Occipital lobe (tissue), 2 donors: ENCODE measurements around the gene GNGT2. TPM values are rescaled to one million over a fixed set of nuclear protein-coding genes. Genes with fewer than 3 reads are reported as not detected.
"Not testable (repeated sequence)": the region's sequence is repeated elsewhere in the genome, so short reads cannot be mapped to it uniquely, and the experiment has no call there.

Experiments
- DNase-seq: peaks from one replicate; lab custom pipeline; 2025; lab: John Stamatoyannopoulos, UW
- total RNA-seq: library from RNA; depleted of rRNA; stranded (reverse); fragments of >200 nt; gene quantifications from one replicate; pipeline ENCODE4 v1.2.3, GENCODE V29; 2014

The GNGT2 gene
- total RNA-seq, 1 donor from 2014 or later: 0.31 TPM

DNA sequence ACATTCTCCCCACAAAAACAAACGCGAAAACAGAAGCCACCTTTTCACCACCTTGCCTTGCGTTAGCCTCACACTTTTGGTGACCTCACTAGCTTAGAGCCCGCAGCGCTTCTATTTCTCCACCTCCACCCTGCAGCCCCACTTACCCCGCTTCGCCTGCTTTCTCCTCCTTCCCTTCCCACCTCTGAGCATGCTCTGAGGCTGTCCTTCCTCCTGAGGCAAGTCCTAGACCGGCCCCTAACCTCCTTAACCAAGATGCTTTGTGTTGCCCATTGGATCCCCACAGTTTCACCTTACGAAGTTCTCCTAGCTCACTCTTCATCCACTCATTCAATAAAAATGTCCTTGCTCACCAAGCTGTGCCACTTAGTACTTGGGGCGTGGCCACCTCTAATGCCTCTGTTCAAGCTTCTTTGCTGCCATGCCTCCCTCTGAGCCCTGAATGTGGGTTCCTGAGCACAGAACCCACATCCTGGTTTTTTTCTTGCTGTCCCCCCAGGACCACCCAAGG is 1.3 kb downstream of the GNGT2 start:
- no peak for DNase-seq

DNA sequence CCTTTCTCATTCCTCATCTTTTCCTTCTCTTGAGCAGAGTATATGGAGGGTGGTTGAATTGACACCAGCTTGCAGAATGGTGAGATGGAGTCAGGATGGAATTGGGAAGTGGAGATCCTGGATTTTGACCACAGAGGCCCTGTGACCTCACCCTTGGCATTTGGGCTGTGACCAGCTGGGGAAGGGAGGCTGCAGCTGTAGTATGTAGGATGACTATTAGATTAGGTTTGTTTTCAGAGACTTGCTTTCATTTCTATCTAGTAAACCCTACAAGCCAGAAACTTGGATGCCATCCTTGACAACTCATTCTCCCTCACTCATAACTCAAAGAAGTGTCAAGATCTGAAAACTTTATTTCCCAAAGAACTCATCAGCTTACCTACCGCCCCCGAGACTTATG is 5.9 kb downstream of the GNGT2 start:
- DNase-seq: no peak

DNA sequence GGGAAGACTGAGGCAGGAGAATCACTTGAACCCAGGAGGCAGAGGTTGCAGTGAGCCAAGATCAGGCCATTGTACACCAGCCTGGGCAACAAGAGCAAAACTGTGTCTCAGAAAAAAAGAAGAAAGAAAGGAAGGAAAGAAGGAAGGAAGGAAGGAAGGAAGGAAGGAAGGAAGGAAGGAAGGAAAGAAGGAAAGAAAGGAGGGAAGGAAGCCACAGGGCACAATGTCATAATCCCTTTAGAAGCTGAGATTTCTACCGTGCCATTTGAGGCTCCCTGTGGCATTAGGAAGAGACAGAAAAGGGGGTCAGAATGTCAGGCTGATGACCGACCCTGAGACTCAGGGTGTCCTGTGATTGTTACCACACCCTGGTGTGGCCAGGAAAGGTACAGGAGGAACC is 6.6 kb downstream of the GNGT2 start:
- no peak for DNase-seq

DNA sequence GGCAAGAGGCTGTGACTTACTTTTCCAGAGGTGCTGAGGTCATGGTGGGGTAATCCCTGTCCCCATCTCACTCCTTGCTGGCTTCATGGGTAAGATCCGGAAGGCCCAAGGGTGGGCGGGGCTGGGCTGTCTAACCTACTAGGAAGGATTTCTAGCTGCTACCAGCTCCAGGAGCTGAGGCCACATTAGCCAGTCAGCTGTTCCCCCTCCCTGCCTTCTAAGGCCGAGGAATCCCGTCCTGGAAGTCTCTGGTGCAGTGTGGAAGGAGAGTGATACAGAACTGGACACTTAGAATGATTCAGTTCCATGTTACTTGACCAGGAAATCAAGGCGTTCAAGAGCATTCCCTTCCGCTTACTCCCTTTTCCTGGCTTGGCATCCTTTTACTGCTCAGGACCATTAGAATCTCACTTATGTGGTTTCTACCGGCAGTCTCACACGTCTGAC is 8.9 kb downstream of the GNGT2 start:
- DNase-seq: no peak

DNA sequence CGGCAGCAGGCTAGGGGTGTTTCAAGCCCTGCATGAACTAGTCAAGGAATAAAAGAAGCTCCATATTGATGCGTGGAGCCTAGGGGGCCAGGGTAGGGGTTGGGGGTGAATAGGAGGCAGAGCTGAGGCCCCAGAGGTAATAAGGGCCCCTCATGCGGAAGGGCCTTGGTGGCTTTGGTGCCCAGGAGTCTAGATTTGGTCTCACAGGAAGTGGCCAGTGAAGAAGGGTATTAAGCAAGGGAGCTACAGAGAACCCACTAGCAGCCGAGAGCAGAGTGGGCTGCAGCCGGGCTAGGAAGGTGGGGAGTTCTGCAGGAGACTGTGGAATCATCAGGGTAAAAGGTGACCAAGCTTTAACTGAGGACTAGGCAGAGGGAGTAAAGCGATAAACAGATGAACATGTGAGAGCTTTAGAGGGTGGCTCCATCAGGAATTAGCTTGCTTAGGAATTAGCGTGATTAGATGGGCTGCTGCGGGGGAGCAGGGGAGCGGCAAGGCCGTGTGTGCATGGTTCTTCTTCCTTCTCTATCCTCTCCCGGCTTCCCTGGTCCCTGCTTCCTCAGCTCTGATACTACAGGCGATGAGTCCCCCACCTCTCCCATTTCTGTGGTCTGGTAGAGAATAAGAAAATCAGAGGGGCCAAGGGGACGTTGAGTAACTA is 9.8 kb downstream of the GNGT2 start:
- DNase-seq: no peak

DNA sequence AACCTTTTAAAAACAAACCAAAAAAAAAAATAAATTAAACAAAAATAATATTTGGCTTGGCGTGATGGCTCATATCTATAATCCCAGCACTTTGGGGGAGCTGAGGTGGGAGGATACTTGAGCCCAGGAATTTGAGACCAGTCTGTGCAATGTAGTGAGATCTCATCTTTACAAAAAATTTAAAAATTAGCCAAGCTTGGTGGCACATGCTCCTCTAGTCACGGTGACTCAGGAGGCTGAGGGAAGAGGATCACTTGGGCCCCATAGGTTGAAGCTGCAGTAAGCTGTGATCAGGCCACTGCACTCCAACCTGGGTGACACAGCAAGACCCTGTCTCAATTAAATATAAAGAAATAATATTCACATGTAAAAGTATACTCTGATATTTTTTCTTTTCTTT is 12.2 kb downstream of the GNGT2 start:
- DNase-seq: no peak

DNA sequence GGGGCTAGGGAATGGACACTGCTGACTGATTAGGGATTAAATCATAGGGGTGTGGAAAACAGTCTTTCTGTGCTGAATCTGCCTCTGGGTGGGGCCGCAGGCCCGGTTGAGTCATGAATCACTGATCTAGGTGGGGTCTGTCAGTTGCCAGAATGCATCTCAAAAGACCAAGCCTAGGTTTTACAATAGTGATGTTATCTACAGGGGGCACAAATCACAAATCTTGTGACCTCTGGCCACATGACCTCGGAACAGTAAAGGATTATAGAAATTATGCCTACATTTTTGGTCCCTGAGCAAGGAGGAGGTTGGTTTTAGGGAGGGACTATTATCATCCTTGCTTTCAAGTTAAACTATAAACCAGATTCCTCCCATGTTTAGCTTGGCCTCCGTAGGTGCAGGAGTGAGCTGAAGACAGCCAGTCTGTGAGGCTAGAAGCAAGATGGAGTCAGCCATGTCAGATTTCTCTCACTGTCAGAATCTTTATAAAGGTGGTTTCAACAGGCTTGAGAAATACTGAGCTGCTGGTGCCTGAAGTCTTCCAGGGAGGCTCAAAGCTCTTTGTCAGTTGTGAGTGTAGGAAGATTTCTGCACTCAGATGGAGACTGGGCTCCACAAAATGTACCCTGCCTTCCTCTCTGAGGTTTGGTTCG is 12.9 kb downstream of the GNGT2 start:
- no peak for DNase-seq

DNA sequence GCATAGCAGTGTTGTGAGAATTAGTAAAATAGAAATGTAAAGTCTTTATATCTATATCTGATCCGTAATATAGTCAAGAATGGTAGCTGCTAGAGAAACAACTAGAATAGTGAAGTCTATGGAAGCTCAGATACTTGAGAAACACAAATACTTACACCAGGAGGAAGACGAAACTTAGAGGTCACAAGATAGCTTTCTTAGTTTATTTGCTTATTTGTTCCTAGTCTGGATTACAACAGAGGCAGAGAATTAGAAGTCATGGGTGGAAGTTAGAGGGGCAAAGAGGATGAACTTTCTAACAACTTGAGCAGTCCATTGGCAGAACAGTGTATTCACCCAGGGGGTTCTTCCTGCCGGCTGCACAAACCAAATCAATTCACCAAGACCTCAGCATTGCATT is 13.9 kb downstream of the GNGT2 start:
- DNase-seq: no peak

DNA sequence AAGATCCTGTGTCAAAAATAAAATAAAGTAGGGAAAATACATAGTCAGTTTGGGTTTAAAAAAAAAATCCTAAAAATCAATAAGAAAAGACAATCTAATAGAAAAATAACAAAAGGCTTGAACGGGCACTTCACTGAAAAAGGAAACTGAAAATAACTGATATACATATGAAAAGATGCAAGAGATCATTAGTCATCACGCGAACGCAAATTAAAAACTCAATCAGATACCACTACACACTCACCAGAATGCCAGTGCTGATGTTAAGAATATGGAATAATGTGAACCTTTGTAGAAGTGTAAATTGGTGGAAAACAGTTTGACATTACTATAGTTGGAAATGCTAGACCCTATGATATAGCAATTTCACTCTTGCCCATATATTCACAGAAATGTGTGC is 14.6 kb downstream of the GNGT2 start:
- no peak for DNase-seq

DNA sequence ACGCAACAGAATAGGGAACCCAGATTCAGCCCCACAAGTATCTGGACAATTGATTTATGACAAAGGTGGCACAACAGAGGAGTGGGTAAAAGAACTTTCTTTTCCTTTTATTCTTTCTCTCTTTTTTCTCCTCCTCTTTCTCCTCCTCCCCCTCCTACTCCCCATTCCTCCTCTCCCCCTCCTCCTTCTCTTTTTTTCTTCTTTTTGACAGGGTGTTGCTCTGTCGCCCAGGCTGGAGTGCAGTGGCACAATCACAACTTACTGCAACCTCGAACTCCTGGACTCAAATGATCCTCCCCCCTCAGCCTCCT is 16.1 kb downstream of the GNGT2 start:
- no peak for DNase-seq

DNA sequence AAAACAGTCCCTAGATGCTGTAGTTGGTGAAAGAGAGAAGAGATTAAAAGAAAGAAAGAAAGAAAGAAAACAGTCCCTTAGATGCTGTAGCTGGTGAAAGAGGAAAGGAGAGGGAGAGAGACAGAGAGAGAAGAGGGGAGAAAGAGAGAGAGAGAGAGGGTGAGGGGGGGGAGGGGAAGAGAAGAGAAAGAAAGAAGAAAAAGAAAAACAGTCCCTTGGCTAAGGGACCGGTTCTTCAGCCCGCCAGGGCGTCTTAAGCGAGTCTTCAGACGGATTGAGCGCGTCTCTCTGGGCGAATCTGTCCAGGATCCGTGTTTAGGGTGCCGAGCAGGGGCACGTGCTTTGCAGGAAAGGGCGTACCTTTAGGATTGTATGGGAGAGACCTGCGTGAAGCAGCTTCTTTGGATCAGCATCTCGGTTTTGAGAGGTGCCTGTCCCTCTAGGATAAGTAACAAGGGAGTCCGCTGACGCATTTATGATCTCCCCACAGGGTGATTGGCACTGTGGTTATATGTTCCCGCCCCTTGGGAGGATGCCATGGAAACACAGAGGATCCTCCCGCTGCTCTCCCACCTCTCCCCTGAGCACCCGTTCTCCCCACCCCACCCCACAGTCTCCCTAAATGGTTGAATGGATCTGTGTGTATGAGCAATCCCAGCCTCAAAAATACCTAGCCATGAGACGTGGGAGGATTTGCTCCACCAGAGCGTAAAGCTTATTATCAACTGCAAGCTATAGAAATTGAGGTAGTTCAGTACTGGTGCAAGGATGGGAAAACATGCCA is 16.7 kb downstream of the GNGT2 start:
- DNase-seq: peak; percentile 76

DNA sequence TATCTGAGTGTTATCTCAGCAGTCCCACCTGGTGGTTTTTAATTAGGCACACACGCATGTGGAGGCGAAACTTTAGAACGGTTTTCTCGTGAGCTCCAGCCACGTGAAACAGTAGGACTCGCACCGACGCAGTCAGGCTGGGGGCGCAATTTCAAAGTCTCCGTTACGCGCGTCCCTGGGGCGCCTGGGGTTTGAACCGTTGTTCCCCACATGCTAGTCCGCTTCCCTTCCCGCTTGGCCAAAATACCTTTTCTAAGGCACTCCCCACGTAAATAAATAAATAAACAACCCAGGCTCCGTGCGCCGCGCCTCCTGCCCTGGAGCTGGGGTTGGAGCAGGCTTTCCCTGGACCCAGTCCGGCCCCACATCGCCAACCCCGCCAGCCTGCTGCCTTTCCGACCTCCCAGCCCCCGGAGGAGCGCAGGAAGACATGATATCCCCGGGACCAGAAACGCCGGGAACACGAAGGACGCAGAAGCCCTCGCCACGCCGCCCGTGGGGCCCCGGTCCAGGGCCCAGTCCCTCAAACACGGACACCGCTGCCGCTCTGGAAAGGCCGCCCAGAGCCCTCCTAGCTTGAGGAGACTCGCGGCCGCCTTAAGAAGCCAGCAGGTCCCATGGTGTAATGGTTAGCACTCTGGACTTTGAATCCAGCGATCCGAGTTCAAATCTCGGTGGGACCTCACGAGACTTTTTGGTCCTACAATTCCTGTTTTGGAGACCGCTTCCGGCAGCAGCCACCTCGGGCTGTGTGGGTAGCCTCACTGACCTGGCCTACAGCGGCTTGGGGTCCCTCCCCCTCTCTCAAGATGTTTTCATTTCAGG is 18.2 kb downstream of the GNGT2 start:
- DNase-seq: peak; percentile 93

DNA sequence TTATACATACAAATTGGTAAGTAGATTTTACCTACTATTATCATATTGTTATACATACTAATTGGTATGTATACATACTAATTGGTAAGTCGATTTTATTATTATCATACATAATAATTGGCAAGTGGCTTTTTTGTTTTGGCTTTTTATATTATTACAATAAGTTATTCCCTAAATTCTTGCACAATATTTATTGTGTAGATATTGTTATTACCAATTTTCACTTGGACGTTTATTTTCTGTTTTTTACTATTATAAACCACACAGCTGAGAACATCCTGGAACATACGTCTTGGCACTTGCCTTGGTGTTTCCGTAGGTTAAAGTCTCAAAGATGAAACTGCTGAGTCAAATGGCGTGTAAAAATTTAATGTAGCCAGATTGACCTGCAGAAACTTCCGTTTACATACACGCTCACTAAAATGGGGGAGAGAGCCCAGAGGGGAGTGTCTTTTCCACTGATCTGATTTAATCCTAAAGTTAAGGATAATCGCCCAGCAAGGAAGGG is 18.9 kb downstream of the GNGT2 start:
- no peak for DNase-seq

DNA sequence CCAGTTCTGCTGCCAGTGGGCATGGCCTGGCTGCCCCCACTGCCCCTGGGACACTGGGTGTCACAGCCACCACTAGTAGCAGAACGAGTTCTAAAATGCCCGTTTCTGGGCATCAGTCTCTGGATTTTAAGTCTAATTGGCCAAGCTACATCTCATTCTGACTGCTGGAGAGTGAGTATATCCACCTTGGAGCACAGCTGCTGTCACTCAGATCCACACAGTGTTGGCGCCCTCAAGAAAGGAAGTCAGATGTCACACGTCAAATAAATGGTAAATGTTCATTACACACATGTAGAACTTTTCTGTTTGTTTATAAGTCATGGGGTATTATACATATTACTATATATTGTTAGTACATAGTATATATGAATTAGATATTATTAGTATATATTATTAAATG is 19.4 kb downstream of the GNGT2 start:
- DNase-seq: no peak

DNA sequence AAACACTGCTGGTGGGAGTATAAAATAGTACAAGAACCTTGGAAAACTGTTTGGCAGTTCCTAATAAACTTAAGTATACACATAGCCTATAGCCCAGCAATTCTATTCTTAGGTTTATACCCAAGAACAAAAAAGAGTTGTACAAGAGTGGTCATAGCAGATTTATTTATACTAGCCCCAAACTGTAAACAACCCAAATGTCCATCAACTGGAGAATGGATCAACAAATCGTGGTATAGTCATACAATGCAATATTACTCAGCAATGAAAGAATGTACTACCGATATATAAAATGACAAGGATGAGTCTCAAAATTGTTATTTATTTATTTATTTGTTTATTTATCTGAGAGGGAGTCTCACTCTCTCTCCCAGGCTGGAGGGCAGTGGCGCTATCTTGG is 23.1 kb downstream of the GNGT2 start:
- no peak for DNase-seq

DNA sequence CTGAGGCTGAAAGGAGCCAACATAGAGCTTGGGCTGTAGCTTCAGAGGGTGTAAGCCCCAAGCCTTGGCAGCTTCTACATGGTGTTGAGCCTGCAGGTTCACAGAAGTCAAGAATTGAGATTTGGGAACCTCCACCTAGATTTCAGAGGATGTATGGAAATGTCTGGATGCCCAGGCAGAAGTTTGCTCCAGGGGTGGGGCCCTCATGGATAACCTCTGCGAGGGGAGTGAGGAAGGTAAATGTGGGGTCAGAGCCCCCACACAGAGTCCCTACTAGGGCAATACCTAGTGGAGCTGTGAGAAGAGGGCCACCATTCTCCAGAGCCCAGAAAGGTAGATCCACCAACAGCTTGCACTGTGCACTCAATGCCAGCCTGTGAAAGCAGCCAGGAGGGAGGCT is 25.0 kb downstream of the GNGT2 start:
- DNase-seq: not testable (repeated sequence)

DNA sequence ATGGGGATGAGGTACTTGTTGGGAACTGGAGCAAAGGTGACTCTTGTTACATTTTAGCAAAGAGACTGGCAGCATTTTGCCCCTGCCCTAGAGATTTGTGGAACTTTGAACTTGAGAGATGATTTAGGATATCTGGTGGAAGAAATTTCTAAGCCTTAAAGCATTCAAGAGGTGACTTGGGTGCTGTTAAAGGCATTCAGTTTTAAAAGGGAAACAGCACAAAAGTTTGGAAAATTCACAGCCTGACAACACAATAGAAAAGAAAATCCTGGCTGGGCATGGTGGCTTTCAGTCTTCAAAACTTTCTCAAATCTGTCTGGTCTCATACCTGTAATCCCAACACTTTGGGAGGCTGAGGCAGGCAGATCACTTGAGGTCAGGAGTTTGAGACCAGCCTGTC is 25.9 kb downstream of the GNGT2 start:
- DNase-seq: not testable (repeated sequence)

DNA sequence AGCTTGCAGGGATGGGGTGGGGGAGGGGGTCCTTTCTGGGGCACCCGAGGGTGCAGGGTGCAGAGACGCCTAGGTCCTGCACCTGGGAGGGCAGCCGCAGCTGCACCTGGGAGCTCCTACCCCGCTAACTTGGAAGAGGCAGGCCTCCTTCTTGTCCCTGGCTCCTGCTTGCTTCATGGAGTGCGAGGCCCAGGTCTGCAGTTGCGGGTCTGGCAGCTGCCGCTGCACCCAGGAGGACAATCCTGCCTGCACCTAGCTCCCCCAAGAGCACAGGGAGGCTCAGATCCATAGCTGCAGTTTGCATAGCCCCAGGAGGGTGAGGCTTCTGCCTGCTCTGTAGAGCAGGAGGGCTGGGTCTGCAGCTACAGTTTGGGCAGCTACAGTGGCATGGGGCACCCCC is 26.6 kb downstream of the GNGT2 start:
- DNase-seq: no peak

DNA sequence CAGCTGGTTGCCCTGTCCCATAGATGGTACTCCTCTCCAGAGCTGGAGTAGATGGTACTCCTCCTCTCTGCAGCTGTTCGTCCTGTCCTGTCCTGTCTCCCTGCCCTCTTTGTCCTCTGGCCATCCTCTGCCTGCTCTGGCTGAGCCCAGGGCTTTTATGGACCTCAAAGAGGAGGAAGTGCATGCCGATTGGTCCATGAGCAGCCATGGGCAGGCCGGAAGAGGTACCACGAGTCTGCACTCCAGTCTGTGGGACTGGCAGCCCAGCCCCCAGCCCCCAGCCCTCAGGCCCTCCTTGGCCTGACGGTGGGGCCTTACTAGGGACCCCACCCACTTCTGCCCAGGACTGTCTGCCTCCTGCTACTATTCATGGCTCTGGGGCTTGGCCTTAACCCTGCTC is 27.0 kb downstream of the GNGT2 start:
- DNase-seq: no peak

DNA sequence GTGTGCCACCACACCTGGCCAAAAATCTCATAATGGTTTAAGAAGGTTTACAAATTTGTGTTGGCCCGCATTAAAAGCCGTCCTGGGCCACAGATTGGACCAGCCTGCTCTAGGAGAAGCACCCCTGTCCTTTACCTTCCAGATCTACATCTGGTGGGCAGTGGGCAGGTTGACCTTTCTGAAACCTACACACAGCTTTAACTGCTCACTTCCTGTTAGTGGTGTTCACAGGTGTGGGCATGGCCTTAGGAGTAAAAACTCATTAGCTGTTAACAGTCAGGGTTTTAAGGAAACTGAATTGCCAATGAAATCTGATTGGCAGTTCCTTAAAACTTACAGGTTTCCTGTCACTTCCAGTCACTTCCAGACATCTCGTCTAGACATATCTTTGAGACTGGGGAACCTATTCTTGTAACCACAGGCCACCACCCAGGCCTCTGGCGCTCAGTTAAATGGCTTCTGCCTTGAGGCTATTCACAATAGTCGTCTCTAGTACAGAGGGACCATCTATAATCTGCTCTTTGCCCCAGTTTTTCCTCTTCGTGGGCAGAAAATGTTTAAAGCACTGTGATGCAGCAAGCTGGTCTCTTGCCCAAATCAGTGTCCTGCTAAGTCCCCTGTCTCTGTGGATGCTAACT is 29.3 kb downstream of the GNGT2 start:
- DNase-seq: no peak

DNA sequence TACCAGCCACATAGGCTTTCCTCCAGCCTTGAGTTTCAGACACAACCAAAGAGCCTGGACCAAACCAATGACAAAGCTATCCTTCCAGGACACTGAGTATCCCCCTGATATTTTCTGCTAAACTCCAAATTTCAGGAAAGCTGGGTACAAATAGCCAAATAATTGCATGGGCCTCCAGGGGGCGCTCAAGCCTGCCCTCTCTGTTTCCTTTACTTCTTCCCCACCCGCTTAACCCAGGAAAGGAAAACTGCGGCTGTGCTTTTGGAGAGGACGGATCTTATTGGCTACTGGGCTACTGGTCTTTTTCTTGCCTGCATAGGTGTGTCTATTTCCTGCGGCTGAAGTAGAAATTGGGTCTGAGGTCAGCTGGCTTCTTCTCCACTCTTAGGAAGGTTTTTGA is 30.1 kb downstream of the GNGT2 start:
- no peak for DNase-seq
